Measurements from ENCODE around the gene PRR7. TPM values are rescaled to one million over a fixed set of nuclear protein-coding genes. Genes with fewer than 3 reads are reported as not detected.
A peak's percentile ranks its signal among the peaks of the same experiment; 100 is the strongest.

The PRR7 gene
- total RNA-seq, 1 donor from 2014 or later = 13.1 TPM

- peaks cover 9% of the 10 kb centered on the region for H3K4me1 Mint-ChIP-seq (ENCODE audit: low read depth)
- no peak for TF ChIP-seq CTCF (IDR thresholded peaks at IDR 0.05; ENCODE audit: unreplicated experiment)
- H3K36me3 Mint-ChIP-seq (ENCODE audit: insufficient read depth) = no peaks in the 10 kb centered on the region
- no peak overlapping the region for H3K4me3 Mint-ChIP-seq (ENCODE audit: low read depth)
- H3K27me3 Mint-ChIP-seq = peaks cover 5% of the 10 kb centered on the region
- H3K9me3 Mint-ChIP-seq (ENCODE audit: low read depth) = no peaks in the 10 kb centered on the region
- DNase-seq (ENCODE audit: low spot score, unreplicated experiment) = no peak
- no peak overlapping the region for H3K27ac Mint-ChIP-seq
Measured at GRCh38 chr5:177476531-177477233, 30.1 kb downstream of the PRR7 start.

GRCh38 chr5:177477701-177478477 lies 31.3 kb downstream of the PRR7 start:
- peak overlapping the region; percentile 73 for H3K27ac Mint-ChIP-seq
- H3K9me3 Mint-ChIP-seq (ENCODE audit: low read depth) = no peaks in the 10 kb centered on the region
- H3K27me3 Mint-ChIP-seq = peaks cover 5% of the 10 kb centered on the region
- no peak for TF ChIP-seq CTCF (IDR thresholded peaks at IDR 0.05; ENCODE audit: unreplicated experiment)
- peaks cover 5% of the 10 kb centered on the region for H3K4me1 Mint-ChIP-seq (ENCODE audit: low read depth)
- H3K4me3 Mint-ChIP-seq (ENCODE audit: low read depth) = no peak overlapping the region
- DNase-seq (ENCODE audit: low spot score, unreplicated experiment) = no peak
- H3K36me3 Mint-ChIP-seq (ENCODE audit: insufficient read depth) = no peaks in the 10 kb centered on the region

GRCh38 chr5:177478711-177479646 lies 32.4 kb downstream of the PRR7 start:
- no peak for TF ChIP-seq CTCF (IDR thresholded peaks at IDR 0.05; ENCODE audit: unreplicated experiment)
- H3K4me3 Mint-ChIP-seq (ENCODE audit: low read depth) = no peak overlapping the region
- H3K36me3 Mint-ChIP-seq (ENCODE audit: insufficient read depth) = peaks cover 2% of the 10 kb centered on the region
- no peak for DNase-seq (ENCODE audit: low spot score, unreplicated experiment)
- no peaks in the 10 kb centered on the region for H3K9me3 Mint-ChIP-seq (ENCODE audit: low read depth)
- peaks cover 5% of the 10 kb centered on the region for H3K27me3 Mint-ChIP-seq
- peaks cover 3% of the 10 kb centered on the region for H3K4me1 Mint-ChIP-seq (ENCODE audit: low read depth)
- H3K27ac Mint-ChIP-seq = peak overlapping the region; percentile 85

GRCh38 chr5:177479774-177480173 lies 33.2 kb downstream of the PRR7 start:
- no peak for TF ChIP-seq CTCF (IDR thresholded peaks at IDR 0.05; ENCODE audit: unreplicated experiment)
- Mint-ChIP-seq H3K27me3 (peaks cover 5% of the 10 kb centered on the region), H3K36me3 (ENCODE audit: insufficient read depth) (peaks cover 3% of the 10 kb centered on the region), H3K27ac (peak overlapping the region; percentile 81), H3K4me1 (ENCODE audit: low read depth) (no peaks in the 10 kb centered on the region), H3K4me3 (ENCODE audit: low read depth) (no peak overlapping the region), H3K9me3 (ENCODE audit: low read depth) (no peaks in the 10 kb centered on the region)
- no peak for DNase-seq (ENCODE audit: low spot score, unreplicated experiment)

- no peaks in the 10 kb centered on the region for H3K9me3 Mint-ChIP-seq (ENCODE audit: low read depth)
- no peaks in the 10 kb centered on the region for H3K4me1 Mint-ChIP-seq (ENCODE audit: low read depth)
- no peak overlapping the region for H3K27ac Mint-ChIP-seq
- no peaks in the 10 kb centered on the region for H3K27me3 Mint-ChIP-seq
- TF ChIP-seq CTCF (IDR thresholded peaks at IDR 0.05; ENCODE audit: unreplicated experiment) = no peak
- no peak overlapping the region for H3K4me3 Mint-ChIP-seq (ENCODE audit: low read depth)
- no peak for DNase-seq (ENCODE audit: low spot score, unreplicated experiment)
- H3K36me3 Mint-ChIP-seq (ENCODE audit: insufficient read depth) = peaks cover 9% of the 10 kb centered on the region
Measured at GRCh38 chr5:177482359-177482795, 35.8 kb downstream of the PRR7 start.

Measured in progenitor cell of endocrine pancreas (in vitro differentiated cells).